Muscle of back (tissue), 11 donors: ENCODE results near the gene DTD1. TPM values are rescaled to one million over a fixed set of nuclear protein-coding genes. Genes with fewer than 3 reads are reported as not detected.
A peak's percentile ranks its signal among the peaks of the same experiment; 100 is the strongest.

Source experiments
- DNase-seq, 3 donors: peaks; one replicate each; pipeline versions ENCODE4 v3.0.0 to v3.0.0-alpha.2; 2013
- polyA plus RNA-seq, 10 donors: library from polyadenylated mRNA; unstranded; fragments of 120-200 nt; gene quantifications; one replicate each; pipeline ENCODE4 v1.2.1, GENCODE V29; 2013; ENCODE audit not compliant: insufficient read length in 10 of 10

Gene DTD1
- polyA plus RNA-seq, 10 donors: 13.2 to 20.5 (median 17.4) TPM

- no peak for DNase-seq
These were observed 69.7 kb downstream of the DTD1 start for GRCh38 chr20:18657575-18657974.

DNA sequence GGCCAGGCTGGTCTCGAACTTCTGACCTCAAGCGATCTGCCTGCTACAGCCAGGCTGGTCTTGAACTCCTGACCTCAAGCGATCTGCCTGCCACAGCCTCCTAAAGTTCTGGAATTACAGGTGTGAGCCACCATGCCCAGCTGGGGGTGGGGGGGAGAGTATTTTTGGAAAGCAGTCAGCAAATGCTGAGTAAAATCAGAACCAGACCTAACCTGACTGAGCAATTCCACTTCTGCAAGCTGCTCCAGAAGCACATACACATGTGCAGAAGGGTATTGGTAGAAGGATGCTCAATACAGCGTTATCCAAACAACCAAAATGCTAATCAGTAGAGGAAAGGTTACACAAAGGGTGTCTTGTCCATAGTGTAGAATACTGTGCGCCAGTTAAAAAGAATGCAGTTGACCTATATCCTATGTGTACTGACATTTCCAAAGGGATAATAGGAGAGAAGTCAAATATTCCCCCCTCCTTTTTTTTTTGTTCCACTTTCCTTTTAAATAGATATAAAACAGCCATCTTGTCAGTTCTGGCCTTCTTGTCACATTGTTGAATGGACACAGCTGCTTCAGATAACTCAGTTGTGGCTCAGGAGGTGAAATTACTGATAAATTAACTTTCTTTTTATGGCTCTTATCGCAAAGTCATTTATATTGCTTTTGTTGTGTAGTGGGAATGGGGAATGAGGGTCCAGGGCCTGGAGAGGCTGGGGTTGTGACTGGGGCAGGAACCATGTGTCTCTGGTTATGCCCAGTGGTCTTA lies 74.6 kb downstream of the DTD1 start:
- DNase-seq: no peak

GRCh38 chr20:18663932-18664331 lies 76.1 kb downstream of the DTD1 start:
- DNase-seq: no peak

- no peak for DNase-seq
These were observed 77.3 kb downstream of the DTD1 start for GRCh38 chr20:18665135-18665534.

GRCh38 chr20:18666803-18667415 lies 79.1 kb downstream of the DTD1 start:
- no peak for DNase-seq

- DNase-seq: no peak
These were observed 81.6 kb downstream of the DTD1 start for GRCh38 chr20:18669241-18670019.

GRCh38 chr20:18671203-18671710 lies 83.4 kb downstream of the DTD1 start:
- no peak for DNase-seq

DNA sequence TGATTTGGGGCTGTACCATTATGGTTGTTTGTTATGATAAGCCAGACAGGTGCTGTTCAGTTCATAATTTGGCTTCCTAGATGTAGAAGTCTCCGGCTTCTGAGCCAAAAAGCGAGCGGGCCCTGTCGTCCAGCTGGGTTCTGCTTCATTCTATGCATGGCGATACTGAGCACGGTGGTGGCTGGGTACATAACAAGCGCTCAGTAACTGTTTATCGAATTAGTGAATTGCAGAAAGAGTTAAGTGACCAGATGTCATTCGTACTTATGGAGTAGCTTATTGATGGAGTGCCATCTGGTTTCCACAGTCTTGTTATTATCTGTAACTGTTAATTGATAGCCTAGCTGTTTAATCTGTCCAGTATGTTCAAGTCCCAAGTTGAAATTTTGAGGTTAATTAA lies 85.0 kb downstream of the DTD1 start:
- no peak for DNase-seq

DNA sequence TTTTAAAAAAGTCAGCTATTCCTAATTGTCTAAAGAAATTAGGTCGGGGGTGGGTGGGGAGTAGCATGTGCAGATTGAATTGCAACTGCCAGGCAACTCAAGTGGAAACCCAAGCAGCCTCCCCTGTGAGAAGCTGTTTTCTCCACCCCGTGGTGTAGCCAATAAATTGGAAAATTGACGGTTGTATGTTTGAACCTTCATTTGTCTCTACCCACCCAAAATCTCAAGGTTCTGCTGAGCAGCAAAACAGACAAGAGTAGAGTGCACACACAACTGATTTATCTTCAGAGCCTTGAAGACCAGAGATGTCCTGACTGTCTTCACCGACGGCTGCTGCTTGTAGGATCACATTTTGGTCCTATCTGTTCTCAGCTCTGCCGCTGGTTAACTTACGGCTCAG lies 88.5 kb downstream of the DTD1 start:
- DNase-seq: no peak

DNA sequence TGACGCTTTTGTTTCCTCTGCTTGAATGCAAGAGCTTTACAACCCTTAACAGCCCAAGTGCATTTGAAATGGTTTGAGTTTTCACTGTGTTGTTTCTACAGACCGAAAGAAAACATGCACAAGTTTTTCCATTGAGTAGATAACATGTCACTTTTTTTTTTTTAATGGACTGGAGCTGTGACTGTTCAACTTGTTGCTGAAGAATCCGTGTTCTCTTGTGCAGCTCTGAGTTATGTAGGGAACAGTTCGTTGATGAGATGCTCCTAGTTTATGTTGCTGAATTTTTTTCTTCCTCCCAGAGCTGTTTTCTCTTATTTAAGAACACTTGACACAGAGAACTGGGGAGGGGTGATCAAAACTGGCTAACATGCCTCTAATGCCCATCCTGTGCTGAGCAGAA lies 89.3 kb downstream of the DTD1 start:
- no peak for DNase-seq

DNA sequence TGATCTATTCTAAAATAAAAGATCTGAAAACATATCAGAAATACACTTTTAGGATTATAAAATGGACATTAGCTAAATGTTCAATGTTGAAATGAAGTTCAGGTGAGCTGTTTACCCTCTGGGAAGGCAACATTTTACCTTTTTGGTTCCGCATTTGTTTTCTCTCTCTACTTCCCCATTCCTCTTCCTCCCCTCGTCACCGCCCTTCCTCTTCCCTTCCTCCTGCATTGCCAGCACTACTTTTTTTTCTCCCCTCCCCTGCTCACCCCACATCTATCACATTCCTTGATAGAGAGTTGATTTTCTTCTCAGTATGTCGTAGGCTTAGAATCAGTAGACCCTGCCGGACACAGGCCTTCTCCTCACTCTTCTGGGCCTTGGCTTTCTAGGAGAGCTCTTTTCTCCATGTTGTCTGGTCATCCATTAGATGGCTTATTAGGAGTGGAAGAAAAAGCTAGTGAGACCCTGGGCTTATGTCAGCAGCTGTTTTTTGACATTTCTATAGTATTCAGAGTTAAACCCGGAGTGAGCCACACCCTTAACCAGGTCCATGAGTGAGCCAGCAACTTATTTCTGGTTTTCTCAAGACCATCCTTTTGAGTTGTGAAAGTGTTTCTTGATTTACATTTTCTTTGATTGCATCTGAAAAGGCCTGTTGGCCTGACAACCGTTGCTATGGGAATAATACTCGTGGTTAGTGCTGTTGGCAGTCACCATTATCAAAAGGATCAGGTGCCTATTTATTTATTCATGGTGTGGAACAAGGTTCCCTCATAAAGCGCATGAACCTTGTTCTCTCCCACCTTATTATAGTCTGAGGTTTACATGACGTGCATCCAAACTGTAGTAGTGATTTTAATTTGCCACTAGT lies 90.9 kb downstream of the DTD1 start:
- no peak for DNase-seq

DNA sequence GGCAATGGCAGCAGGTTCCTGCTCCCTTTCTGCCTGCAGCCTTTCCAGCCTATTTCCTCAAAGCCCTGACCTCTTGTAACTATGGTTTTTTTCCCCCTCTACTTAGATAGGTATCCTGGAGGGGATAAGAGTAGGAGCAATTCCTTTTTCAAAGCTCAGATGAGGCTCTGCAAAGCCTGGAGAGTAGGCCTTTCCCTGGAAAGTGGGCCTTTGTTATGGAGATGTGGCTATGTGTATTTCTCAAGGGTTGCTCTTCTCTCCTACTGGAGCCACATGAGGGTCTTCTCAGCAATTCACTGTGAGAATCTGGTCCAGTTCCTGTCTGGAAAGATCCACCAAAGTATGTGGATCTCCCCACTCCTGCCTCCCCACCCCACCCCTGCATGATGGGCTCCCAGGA lies 96.0 kb downstream of the DTD1 start:
- DNase-seq: no peak

DNA sequence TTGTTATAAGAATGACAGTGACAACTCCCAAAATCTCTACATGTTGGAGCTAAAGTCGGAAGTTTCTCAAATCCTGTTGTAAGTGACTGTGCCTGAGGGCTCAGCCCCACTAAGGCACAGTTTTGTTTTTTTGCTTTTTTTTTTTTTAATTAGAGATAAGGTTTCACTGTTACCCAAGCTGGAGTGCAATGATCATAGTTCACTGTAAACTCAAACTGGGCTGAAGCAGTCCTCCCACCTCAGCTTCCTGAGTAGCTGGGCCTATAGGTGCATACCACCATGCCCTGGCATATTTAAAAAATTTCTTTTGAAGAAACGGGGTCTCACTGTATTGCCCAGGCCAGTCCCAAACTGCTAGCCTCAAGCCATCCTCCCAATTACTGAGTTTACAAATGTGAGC lies 96.9 kb downstream of the DTD1 start:
- DNase-seq: no peak

- DNase-seq: no peak
These were observed 97.6 kb downstream of the DTD1 start for GRCh38 chr20:18685406-18685805.

DNA sequence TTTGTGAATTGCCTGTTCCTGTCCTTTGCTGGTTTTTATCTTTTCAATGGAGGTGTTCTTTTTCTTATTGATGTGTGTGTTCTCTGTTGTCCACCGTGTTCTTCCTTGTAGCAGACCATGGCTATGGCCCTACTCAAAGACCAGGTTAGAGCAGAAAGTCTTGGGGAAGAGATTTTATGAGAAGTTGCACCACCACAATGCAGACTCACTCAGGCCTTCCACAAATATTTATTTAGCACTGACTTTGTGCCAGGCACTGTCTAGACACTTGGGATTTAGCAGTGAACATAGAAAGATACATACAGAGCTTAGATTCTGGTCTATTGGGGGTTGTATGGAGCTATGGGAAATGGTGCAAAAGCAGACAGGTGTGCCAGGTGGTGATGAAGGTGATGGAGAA lies 98.8 kb downstream of the DTD1 start:
- DNase-seq: no peak

DNA sequence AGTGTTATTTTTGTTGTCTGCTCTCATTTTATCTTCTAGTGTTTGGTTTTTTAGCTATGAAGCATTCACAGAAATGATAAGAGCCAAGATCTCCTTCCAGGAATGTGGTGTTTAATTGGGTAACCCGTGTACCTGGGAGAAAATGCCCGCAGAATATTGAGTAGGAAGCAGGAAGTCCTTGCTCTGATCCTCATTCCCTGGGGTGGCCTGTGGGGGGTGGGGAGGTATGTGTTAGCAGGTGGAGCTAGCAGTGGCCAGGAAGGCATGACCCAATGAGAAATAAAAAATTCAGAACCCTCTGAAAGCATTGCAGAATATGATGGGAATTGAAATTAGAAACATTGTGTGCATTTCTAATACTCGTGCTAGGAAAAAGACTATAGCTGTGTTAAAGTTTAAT lies 100.8 kb downstream of the DTD1 start:
- DNase-seq: no peak

GRCh38 chr20:18689557-18689956 lies 101.7 kb downstream of the DTD1 start:
- DNase-seq: no peak

DNA sequence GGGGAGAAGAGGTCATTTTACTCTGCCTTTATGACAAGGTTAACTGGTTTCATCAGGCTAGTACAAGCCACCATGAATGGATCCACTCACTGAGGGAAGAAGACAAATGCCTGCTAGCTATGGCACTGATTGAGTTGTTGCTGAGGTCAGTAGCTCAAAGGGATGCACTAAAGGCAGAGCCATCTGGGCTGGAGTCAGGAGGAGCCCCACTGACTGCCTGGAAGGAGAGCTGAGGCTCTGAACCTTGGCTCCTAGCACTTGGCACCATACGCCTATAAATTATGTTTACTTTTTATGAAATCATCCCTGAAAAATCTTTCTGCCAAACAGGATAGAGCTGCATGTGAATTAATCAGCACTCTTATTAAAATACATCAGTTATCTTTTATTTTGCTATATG lies 104.6 kb downstream of the DTD1 start:
- peak in 1 of 3 donors; percentile 25 for DNase-seq

DNA sequence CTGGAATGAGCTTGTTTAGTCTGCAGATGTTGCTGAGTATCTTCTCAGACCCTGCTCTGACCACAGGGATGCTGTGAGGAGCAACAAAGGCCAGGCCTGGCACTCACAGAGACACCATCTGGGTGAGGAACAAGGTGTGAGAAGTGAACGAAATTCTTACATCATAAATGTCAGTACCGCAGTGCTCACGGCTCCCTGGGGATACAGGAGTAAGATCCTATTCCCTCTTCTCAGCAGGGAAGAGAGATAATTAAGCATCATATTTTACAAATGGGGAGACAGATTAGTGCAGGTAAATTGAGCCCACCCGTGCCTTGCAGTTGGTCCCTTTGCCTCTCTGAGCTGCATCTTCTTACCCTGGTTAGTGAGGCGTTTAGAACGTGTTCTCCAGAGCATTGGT lies 106.2 kb downstream of the DTD1 start:
- DNase-seq: no peak

DNA sequence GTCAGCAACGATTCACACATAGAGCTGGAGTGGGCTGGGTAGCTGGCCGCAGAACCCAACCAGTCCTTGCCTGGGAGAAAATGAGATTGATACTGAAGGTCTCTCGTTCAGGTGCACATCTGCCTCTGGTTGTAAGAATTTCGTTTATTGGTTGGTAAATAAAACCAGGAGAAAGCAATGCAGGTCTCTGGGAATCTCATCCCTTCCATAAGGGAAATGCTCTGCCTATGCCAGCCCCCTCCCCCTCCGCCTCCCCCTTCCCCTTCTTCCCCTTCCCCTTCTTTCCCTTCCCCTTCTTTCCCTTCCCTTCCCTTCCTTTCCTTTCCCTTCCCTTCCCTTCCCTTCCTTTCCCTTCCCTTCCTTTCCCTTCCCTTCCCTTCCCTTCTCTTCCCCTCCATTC lies 107.3 kb downstream of the DTD1 start:
- no peak for DNase-seq

DNA sequence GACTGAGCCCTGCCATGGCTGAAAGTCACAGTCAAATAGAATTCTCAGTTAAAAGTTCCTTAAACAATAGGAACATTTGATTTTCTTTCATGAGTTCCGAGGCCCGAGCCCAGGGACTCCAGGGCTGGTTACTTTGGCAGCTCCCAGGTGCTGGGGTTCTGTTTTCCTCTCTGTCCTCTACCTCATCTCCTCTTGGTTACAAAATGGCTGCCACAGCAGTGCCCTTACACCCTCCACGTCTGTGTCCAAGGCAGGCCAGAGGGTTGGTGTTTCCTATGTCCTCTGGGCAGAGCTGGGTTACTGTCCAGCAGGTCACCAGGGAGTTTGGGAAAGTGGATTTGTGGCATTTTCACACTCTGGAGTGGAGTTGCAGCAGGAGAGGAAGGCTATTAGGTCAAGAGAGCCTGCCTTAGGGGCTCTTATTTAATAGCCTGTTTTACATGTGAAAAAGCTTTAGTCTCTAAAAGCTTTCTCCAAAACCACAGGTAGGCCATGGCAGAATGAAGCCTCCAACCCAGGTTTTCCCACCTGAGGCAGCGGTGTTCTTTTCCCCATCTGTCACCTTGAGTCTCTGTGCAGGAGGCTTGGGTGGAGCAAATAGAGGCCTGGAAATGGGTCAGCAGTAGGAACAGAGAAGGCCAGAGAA lies 111.0 kb downstream of the DTD1 start:
- no peak for DNase-seq
